ENCODE data around the gene GPR68. TPM values are rescaled to one million over a fixed set of nuclear protein-coding genes. Genes with fewer than 3 reads are reported as not detected.

The GPR68 gene
- total RNA-seq, 1 experiment from 2014 or later = not detected

DNA sequence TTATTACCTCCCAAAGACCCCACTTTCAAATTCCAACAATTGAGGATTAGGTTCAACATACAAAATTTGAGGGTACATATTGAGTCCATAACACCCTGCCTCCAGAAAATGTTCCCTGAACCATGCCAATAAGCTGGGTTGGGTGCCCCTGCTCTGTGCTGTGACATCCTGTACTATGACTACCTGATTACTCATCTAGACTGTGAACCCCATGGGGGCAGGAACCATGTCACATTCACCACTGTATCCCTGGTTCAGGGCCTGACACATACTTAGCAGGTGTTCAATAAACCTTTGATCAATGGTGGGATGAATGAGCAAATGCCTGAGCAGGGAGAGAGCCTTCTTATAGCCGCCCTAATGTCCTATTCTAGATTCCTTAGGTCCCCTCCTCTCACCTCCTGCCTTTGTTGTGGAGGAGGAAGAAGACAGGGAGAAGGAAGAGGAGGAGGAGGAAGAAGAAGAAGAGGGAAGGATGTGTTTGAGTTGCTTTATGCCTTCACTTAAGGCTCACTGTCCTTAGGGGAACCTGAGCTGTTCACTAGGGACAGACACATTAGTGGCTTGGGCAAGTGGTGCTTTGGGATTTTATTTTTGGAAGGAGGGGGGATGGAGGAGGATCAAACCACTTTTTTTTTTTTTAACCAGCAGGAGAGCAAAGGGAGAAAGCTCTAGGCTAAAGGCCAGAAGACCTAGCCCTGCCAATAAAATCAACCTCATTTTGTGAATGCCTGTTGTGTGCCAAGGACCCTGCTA is 21.3 kb downstream of the GPR68 start:
- Histone ChIP-seq H3K36me3 (no peaks in the 10 kb centered on the region), H3K9me3 (replicated peaks) (no peaks in the 10 kb centered on the region), H3K4me3 (no peak overlapping the region), H3K4me1 (replicated peaks) (peaks cover 4% of the 10 kb centered on the region), H3K27ac (no peak overlapping the region), H3K27me3 (replicated peaks) (no peaks in the 10 kb centered on the region)
- DNase-seq (ENCODE audit: low read depth in 1 of 2, low spot score in 2 of 2) = no peak

GRCh38 chr14:91221270-91221669 is 23.2 kb downstream of the GPR68 start:
- H3K4me1 ChIP-seq (replicated peaks) = no peaks in the 10 kb centered on the region
- no peak overlapping the region for H3K4me3 ChIP-seq
- no peaks in the 10 kb centered on the region for H3K27me3 ChIP-seq (replicated peaks)
- H3K36me3 ChIP-seq = no peaks in the 10 kb centered on the region
- H3K9me3 ChIP-seq (replicated peaks) = no peaks in the 10 kb centered on the region
- no peak overlapping the region for H3K27ac ChIP-seq
- no peak for DNase-seq (ENCODE audit: low read depth in 1 of 2, low spot score in 2 of 2)

- no peaks in the 10 kb centered on the region for H3K27me3 ChIP-seq (replicated peaks)
- H3K9me3 ChIP-seq (replicated peaks) = no peaks in the 10 kb centered on the region
- H3K36me3 ChIP-seq = peaks cover 4% of the 10 kb centered on the region; the same call in 1 of the 2 replicates
- H3K27ac ChIP-seq = no peak overlapping the region
- no peak overlapping the region for H3K4me3 ChIP-seq
- H3K4me1 ChIP-seq (replicated peaks) = no peaks in the 10 kb centered on the region
- DNase-seq (ENCODE audit: low read depth in 1 of 2, low spot score in 2 of 2) = no peak
Observed at GRCh38 chr14:91220581-91221000, 23.9 kb downstream of the GPR68 start.

- Histone ChIP-seq H3K4me1 (replicated peaks) (no peaks in the 10 kb centered on the region), H3K9me3 (replicated peaks) (no peaks in the 10 kb centered on the region), H3K27ac (no peak overlapping the region), H3K4me3 (no peak overlapping the region), H3K36me3 (peaks cover 8% of the 10 kb centered on the region; the same call in 1 of the 2 replicates), H3K27me3 (replicated peaks) (no peaks in the 10 kb centered on the region)
- DNase-seq (ENCODE audit: low read depth in 1 of 2, low spot score in 2 of 2) = no peak
Observed at GRCh38 chr14:91219517-91220389, 24.8 kb downstream of the GPR68 start.

DNA sequence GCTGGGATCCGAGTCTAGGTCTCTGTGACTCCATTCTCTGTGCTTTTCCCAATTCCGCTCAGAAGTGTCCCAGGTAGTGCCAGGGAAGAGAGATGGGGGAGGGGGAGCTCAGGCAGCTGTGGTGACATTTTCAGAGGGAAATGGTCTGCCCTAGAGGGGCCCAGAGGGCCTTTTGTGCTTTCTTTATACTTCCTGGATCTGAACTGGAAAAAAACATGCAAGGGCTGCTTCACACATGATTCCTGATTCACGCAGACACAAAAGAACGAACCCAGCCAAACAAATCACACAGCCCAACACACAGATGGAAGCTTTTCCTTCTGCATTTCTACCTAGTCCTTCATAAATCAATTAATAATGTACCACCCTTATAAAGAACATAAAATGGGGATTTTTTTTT is 26.5 kb downstream of the GPR68 start:
- Histone ChIP-seq H3K4me1 (replicated peaks) (no peaks in the 10 kb centered on the region), H3K4me3 (no peak overlapping the region), H3K27me3 (replicated peaks) (no peaks in the 10 kb centered on the region), H3K27ac (no peak overlapping the region), H3K9me3 (replicated peaks) (no peaks in the 10 kb centered on the region), H3K36me3 (peaks cover 8% of the 10 kb centered on the region; the same call in 1 of the 2 replicates)
- no peak for DNase-seq (ENCODE audit: low read depth in 1 of 2, low spot score in 2 of 2)

- Histone ChIP-seq H3K27me3 (replicated peaks) (no peaks in the 10 kb centered on the region), H3K27ac (no peak overlapping the region), H3K9me3 (replicated peaks) (no peaks in the 10 kb centered on the region), H3K4me3 (no peak overlapping the region), H3K36me3 (peaks cover 8% of the 10 kb centered on the region; the same call in 1 of the 2 replicates), H3K4me1 (replicated peaks) (no peaks in the 10 kb centered on the region)
- DNase-seq (ENCODE audit: low read depth in 1 of 2, low spot score in 2 of 2) = no peak
Observed at GRCh38 chr14:91216731-91217226, 27.7 kb downstream of the GPR68 start.

GRCh38 chr14:91215381-91215780 is 29.1 kb downstream of the GPR68 start:
- H3K4me3 ChIP-seq = no peak overlapping the region
- no peaks in the 10 kb centered on the region for H3K4me1 ChIP-seq (replicated peaks)
- no peak for DNase-seq (ENCODE audit: low read depth in 1 of 2, low spot score in 2 of 2)
- peaks cover 11% of the 10 kb centered on the region; the same call in 1 of the 2 replicates for H3K36me3 ChIP-seq
- no peaks in the 10 kb centered on the region for H3K27me3 ChIP-seq (replicated peaks)
- H3K9me3 ChIP-seq (replicated peaks) = no peaks in the 10 kb centered on the region
- H3K27ac ChIP-seq = no peak overlapping the region

- no peak for DNase-seq (ENCODE audit: low read depth in 1 of 2, low spot score in 2 of 2)
- Histone ChIP-seq H3K27me3 (replicated peaks) (no peaks in the 10 kb centered on the region), H3K4me1 (replicated peaks) (no peaks in the 10 kb centered on the region), H3K9me3 (replicated peaks) (no peaks in the 10 kb centered on the region), H3K4me3 (no peak overlapping the region), H3K36me3 (peaks cover 11% of the 10 kb centered on the region; the same call in 1 of the 2 replicates), H3K27ac (no peak overlapping the region)
Observed at GRCh38 chr14:91214306-91214705, 30.2 kb downstream of the GPR68 start.

DNA sequence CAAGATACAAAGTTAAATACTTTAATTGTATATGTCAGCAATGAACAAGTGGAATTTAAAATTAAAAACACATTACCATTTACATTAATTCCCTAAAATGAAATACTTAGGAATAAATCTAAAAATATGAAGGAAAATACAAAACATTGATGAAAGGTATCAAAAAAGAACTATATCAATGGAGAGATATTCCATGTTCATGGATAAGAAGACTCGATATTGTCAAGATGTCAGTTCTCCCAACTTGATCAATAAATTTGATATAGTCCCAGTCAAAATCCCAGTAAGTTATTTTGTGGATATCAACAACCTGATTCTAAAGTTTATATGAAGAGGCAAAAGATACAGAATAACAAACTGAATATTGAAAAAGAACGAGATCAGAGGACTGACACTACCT is 33.5 kb downstream of the GPR68 start:
- Histone ChIP-seq H3K36me3 (peaks cover 8% of the 10 kb centered on the region; the same call in 1 of the 2 replicates), H3K9me3 (replicated peaks) (no peaks in the 10 kb centered on the region), H3K4me1 (replicated peaks) (no peaks in the 10 kb centered on the region), H3K27ac (no peak overlapping the region), H3K27me3 (replicated peaks) (no peaks in the 10 kb centered on the region), H3K4me3 (no peak overlapping the region)
- DNase-seq (ENCODE audit: low read depth in 1 of 2, low spot score in 2 of 2) = no peak

DNA sequence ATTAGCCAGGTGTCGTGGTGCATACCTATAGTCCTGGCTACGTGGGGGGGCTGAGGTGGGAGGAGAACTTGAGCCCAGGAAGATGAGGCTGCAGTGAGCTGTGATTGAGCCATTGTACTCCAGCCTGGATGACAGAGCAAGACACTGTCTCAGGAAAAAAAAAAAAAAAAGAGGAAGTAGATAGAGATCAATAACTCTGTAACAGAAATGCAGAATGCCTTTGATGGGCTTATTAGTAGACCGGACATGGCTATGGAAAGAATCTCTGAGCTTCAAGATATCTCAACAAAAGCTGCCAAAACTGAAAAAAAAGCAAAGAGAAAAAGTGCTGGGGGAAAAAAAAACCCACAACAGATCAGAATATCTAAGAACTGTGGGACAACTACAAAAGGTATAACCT is 37.5 kb downstream of the GPR68 start:
- H3K9me3 ChIP-seq (replicated peaks) = no peaks in the 10 kb centered on the region
- DNase-seq (ENCODE audit: low read depth in 1 of 2, low spot score in 2 of 2) = no peak

GRCh38 chr14:91205459-91205858 is 39.0 kb downstream of the GPR68 start:
- Histone ChIP-seq H3K27ac (no peak overlapping the region), H3K36me3 (peaks cover 2% of the 10 kb centered on the region; the same call in 1 of the 2 replicates), H3K4me1 (replicated peaks) (no peaks in the 10 kb centered on the region), H3K9me3 (replicated peaks) (no peaks in the 10 kb centered on the region), H3K27me3 (replicated peaks) (no peaks in the 10 kb centered on the region), H3K4me3 (no peak overlapping the region)
- no peak for DNase-seq (ENCODE audit: low read depth in 1 of 2, low spot score in 2 of 2)

More for the DNA sequence above, 37.5 kb downstream of the GPR68 start:
- Histone ChIP-seq H3K4me3 (no peak overlapping the region), H3K27ac (no peak overlapping the region), H3K4me1 (replicated peaks) (no peaks in the 10 kb centered on the region), H3K27me3 (replicated peaks) (no peaks in the 10 kb centered on the region), H3K36me3 (peaks cover 5% of the 10 kb centered on the region; the same call in 1 of the 2 replicates)

GRCh38 chr14:91204657-91205056 is 39.8 kb downstream of the GPR68 start:
- Histone ChIP-seq H3K27ac (no peak overlapping the region), H3K4me1 (replicated peaks) (no peaks in the 10 kb centered on the region), H3K4me3 (no peak overlapping the region), H3K27me3 (replicated peaks) (no peaks in the 10 kb centered on the region), H3K36me3 (peaks cover 8% of the 10 kb centered on the region), H3K9me3 (replicated peaks) (no peaks in the 10 kb centered on the region)
- no peak for DNase-seq (ENCODE audit: low read depth in 1 of 2, low spot score in 2 of 2)

- Histone ChIP-seq H3K27me3 (replicated peaks) (no peaks in the 10 kb centered on the region), H3K4me3 (no peak overlapping the region), H3K9me3 (replicated peaks) (no peaks in the 10 kb centered on the region), H3K36me3 (peaks cover 13% of the 10 kb centered on the region), H3K27ac (no peak overlapping the region), H3K4me1 (replicated peaks) (no peaks in the 10 kb centered on the region)
- no peak for DNase-seq (ENCODE audit: low read depth in 1 of 2, low spot score in 2 of 2)
Observed at GRCh38 chr14:91202234-91202974, 42.1 kb downstream of the GPR68 start.

All from SJSA1 (cell line).